Activated naive CD4-positive, alpha-beta T cell treated with anti-CD3 and anti-CD28 coated beads for 36 hours (primary cell): ENCODE results near the gene BTN1A1. TPM values are rescaled to one million over a fixed set of nuclear protein-coding genes. Genes with fewer than 3 reads are reported as not detected.

Experiments used
- CTCF ChIA-PET: fragments of 350-600 bp; sonication (Branson Sonifier 250); formaldehyde crosslinking; loops from one replicate; lab custom pipeline; 2021; ENCODE audit warnings: antibody characterized with exemption; lab: Charles Lee
- DNase-seq: peaks from one replicate; pipeline ENCODE4 v3.0.0-alpha.2; 2020
- H3K27ac Mint-ChIP-seq: one replicate; pipeline ENCODE4 v1.8.0; 2021; ENCODE audit warnings: mild to moderate bottlenecking, mixed read lengths
- H3K27me3 Mint-ChIP-seq: one replicate; pipeline ENCODE4 v1.8.0; 2021; ENCODE audit warnings: low read depth, mixed read lengths
- H3K36me3 Mint-ChIP-seq: one replicate; pipeline ENCODE4 v1.8.0; 2021; ENCODE audit warnings: low read depth, mixed read lengths
- H3K4me1 Mint-ChIP-seq: one replicate; pipeline ENCODE4 v1.8.0; 2021; ENCODE audit warnings: low read depth, mixed read lengths
- H3K4me3 Mint-ChIP-seq: one replicate; pipeline ENCODE4 v1.8.0; 2021; ENCODE audit warnings: mild to moderate bottlenecking, moderate library complexity, mixed read lengths
- H3K9me3 Mint-ChIP-seq: one replicate; pipeline ENCODE4 v1.8.0; 2021; ENCODE audit warnings: mixed read lengths
- intact Hi-C: fragments of 100-400 bp; cut with micrococcal nuclease; formaldehyde crosslinking; loops from one replicate; pipeline ENCODE4 v1.15.1; 2023
- total RNA-seq, 2 experiments: library from RNA; stranded (reverse); gene quantifications; one replicate each; pipeline ENCODE4 v1.2.3, GENCODE V29; 2021

The BTN1A1 gene
- total RNA-seq, 2 experiments from 2014 or later: 0.07 to 0.10 TPM

DNA sequence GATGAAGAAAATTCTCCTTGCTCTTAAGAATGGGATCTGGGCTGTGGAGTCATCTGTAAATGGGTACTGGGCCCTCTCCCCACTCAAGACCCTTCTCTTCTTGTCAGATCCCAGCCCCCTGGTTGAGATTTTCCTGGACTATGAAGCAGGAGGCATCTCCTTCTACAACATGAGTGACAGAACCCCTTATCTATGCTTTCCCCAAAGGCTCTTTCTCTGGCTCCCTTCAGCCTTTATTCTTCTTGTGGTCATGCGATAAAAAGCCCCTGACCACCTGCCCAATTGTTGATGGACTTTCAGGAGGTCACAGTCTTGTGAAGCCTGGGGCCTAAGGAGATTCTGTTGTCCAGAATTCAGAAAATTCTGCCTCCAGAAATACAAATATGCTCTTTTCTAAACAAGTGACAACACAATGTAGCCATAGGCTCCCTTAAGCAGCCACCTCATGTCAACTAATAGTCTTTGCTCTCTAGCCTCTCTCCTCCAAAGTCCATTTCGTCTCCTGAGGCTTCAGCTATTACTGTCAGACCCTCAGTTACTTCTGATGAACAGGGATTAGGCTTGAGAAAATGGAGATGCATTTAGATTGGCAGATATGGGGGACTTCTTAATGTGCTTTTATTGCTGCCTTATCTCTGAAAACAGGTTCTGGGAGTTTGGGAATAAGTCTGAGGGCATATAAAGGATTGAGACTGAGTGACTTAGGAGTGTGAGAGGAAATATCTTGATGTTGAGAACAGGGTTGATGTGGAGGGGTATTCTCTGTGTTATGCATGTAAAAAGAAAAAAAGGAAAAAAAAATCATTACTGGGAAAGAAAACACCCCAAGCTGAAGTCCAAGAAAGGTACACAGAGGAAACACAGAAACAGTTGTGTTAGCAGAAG, 21.8 kb upstream of the BTN1A1 start:
- H3K4me3 Mint-ChIP-seq: no peak overlapping the region
- intact Hi-C loops: loop anchor here (10.0 kb wide), 1 partner anchor 304 kb away; no protein-coding TSS in a partner anchor
- H3K27ac Mint-ChIP-seq: no peak overlapping the region
- H3K4me1 Mint-ChIP-seq: peaks cover 30% of the 10 kb centered on the region
- DNase-seq: no peak
- H3K27me3 Mint-ChIP-seq: no peaks in the 10 kb centered on the region
- CTCF ChIA-PET: no interaction called here
- H3K36me3 Mint-ChIP-seq: peaks cover 14% of the 10 kb centered on the region
- no peaks in the 10 kb centered on the region for H3K9me3 Mint-ChIP-seq

DNA sequence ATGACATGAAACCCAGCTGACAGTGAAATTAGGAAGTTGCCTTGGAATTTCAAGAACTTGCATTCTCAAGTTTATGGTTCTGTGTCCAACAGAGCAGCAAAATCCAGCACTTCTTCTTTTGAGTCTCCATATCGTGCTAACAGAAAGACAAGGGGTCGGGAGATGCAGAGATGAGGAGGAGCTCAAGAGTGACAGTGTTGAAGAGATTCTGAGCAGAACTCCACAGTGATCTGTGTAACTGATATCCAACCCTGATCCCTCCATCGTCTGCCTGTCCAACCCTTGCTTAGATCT, 21.2 kb upstream of the BTN1A1 start:
- Mint-ChIP-seq H3K4me1 (peaks cover 27% of the 10 kb centered on the region), H3K4me3 (no peak overlapping the region), H3K27me3 (no peaks in the 10 kb centered on the region), H3K9me3 (no peaks in the 10 kb centered on the region), H3K27ac (no peak overlapping the region), H3K36me3 (peaks cover 11% of the 10 kb centered on the region)
- no peak for DNase-seq
- CTCF ChIA-PET: no interaction called here
- intact Hi-C loops: loop anchor here (10.0 kb wide), 1 partner anchor 304 kb away; no protein-coding TSS in a partner anchor

GRCh38 chr6:26482338-26482737, 17.8 kb upstream of the BTN1A1 start:
- DNase-seq: no peak
- Mint-ChIP-seq H3K27me3 (no peaks in the 10 kb centered on the region), H3K4me1 (peaks cover 4% of the 10 kb centered on the region), H3K27ac (no peak overlapping the region), H3K36me3 (no peaks in the 10 kb centered on the region), H3K4me3 (no peak overlapping the region), H3K9me3 (peaks cover 3% of the 10 kb centered on the region)
- CTCF ChIA-PET: no interaction called here
- intact Hi-C loops: no loop called here

DNA sequence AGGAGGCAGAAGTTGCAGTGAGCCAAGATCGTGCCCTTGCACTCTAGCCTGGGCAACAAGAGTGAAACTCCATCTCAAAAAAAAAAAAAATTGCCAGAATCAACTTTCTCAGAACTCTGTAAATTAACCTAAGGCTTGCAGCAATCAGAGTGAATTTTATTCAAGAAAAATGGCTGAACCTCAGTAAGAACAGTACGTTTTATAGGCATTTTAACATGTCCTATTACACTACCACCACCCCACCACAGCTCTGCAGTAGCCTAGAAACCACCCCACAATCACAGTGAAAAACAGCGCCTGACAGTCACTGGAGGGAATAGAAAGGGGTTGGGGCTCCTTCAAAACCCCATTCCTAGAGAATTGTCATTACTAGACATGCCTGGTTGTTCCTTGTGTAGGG, 16.4 kb upstream of the BTN1A1 start:
- no peaks in the 10 kb centered on the region for H3K4me1 Mint-ChIP-seq
- no peak overlapping the region for H3K27ac Mint-ChIP-seq
- no peak for DNase-seq
- H3K27me3 Mint-ChIP-seq: no peaks in the 10 kb centered on the region
- intact Hi-C loops: no loop called here
- peaks cover 12% of the 10 kb centered on the region for H3K9me3 Mint-ChIP-seq
- CTCF ChIA-PET: no interaction called here
- H3K4me3 Mint-ChIP-seq: no peak overlapping the region
- H3K36me3 Mint-ChIP-seq: peaks cover 5% of the 10 kb centered on the region

- CTCF ChIA-PET: no interaction called here
- intact Hi-C loops: no loop called here
Measured at GRCh38 chr6:26484161-26484560, 15.9 kb upstream of the BTN1A1 start.

DNA sequence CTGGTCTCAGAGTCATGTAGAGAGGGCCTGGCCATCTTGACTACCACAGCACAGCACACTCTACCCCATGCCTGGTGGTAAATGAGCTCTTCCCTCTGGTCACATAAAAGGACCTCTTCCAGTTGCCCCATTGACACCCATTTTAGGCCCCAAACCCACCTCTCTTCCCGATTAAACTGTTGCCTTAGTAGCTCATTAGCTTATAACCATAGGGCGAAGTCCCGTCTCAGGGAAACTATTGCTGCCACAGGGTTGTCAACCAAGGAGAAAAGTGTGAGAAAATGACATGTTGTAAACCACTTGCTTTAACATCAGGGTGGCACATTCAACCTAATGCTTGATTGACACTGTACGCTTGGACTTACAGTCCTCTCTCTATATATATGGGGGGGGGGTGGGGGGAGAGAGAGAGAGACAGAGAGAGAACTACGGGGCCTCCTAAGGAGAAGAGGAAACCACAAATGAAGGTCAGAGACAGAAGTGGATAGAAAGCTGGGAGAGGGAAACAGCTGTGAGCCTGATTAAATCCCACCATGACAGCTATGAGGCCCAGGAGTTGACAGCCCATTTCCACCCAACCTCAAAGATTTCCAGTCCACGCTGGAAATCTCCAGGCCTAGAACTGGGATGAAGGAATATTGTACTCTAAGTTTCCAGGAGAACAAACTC, 14.9 kb upstream of the BTN1A1 start:
- H3K4me1 Mint-ChIP-seq: no peaks in the 10 kb centered on the region
- no peak overlapping the region for H3K4me3 Mint-ChIP-seq
- peaks cover 5% of the 10 kb centered on the region for H3K36me3 Mint-ChIP-seq
- CTCF ChIA-PET: interaction anchor here (1.0 kb wide), 1 partner anchor 9 kb away, joined by 3 read pairs; no protein-coding TSS in a partner anchor
- intact Hi-C loops: no loop called here
- H3K27ac Mint-ChIP-seq: no peak overlapping the region
- no peaks in the 10 kb centered on the region for H3K27me3 Mint-ChIP-seq
- no peak for DNase-seq
- peaks cover 12% of the 10 kb centered on the region for H3K9me3 Mint-ChIP-seq

More at GRCh38 chr6:26484161-26484560, 15.9 kb upstream of the BTN1A1 start:
- H3K36me3 Mint-ChIP-seq: peaks cover 5% of the 10 kb centered on the region
- H3K9me3 Mint-ChIP-seq: peaks cover 12% of the 10 kb centered on the region
- DNase-seq: no peak
- H3K4me3 Mint-ChIP-seq: no peak overlapping the region
- H3K27me3 Mint-ChIP-seq: no peaks in the 10 kb centered on the region
- H3K27ac Mint-ChIP-seq: no peak overlapping the region
- no peaks in the 10 kb centered on the region for H3K4me1 Mint-ChIP-seq

DNA sequence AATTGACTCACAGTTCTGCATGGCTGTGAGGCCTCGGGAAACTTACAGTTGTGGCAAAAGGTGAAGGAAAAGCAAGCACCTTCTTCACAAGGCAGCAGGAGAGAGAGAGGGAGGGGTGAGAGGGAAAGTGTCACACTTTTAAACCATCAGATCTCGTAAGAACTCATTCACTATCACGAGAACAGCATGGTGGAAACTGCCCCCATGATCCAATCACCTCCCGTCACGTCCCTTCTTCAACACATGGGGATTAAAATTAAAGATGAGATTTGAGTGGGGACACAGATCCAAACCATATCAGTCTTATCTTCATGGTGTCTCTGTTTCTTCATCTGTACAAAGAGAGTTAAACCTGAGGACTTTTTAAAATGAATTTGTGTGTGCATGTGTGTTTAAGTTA, 13.7 kb upstream of the BTN1A1 start:
- Mint-ChIP-seq H3K9me3 (peaks cover 12% of the 10 kb centered on the region), H3K27me3 (no peaks in the 10 kb centered on the region), H3K4me3 (no peak overlapping the region), H3K36me3 (peaks cover 5% of the 10 kb centered on the region), H3K4me1 (no peaks in the 10 kb centered on the region), H3K27ac (no peak overlapping the region)
- no peak for DNase-seq
- intact Hi-C loops: no loop called here
- CTCF ChIA-PET: interaction anchor here (0.7 kb wide), 1 partner anchor 18 kb away, joined by 3 read pairs; no protein-coding TSS in a partner anchor

- H3K27ac Mint-ChIP-seq: no peak overlapping the region
- CTCF ChIA-PET: interaction anchor here (1.1 kb wide), 1 partner anchor 10 kb away, joined by 3 read pairs; no protein-coding TSS in a partner anchor
- no peaks in the 10 kb centered on the region for H3K27me3 Mint-ChIP-seq
- no peak overlapping the region for H3K4me3 Mint-ChIP-seq
- no peak for DNase-seq
- H3K36me3 Mint-ChIP-seq: peaks cover 5% of the 10 kb centered on the region
- intact Hi-C loops: no loop called here
- H3K4me1 Mint-ChIP-seq: no peaks in the 10 kb centered on the region
- H3K9me3 Mint-ChIP-seq: peaks cover 12% of the 10 kb centered on the region
Measured at GRCh38 chr6:26487466-26487865, 12.6 kb upstream of the BTN1A1 start.

DNA sequence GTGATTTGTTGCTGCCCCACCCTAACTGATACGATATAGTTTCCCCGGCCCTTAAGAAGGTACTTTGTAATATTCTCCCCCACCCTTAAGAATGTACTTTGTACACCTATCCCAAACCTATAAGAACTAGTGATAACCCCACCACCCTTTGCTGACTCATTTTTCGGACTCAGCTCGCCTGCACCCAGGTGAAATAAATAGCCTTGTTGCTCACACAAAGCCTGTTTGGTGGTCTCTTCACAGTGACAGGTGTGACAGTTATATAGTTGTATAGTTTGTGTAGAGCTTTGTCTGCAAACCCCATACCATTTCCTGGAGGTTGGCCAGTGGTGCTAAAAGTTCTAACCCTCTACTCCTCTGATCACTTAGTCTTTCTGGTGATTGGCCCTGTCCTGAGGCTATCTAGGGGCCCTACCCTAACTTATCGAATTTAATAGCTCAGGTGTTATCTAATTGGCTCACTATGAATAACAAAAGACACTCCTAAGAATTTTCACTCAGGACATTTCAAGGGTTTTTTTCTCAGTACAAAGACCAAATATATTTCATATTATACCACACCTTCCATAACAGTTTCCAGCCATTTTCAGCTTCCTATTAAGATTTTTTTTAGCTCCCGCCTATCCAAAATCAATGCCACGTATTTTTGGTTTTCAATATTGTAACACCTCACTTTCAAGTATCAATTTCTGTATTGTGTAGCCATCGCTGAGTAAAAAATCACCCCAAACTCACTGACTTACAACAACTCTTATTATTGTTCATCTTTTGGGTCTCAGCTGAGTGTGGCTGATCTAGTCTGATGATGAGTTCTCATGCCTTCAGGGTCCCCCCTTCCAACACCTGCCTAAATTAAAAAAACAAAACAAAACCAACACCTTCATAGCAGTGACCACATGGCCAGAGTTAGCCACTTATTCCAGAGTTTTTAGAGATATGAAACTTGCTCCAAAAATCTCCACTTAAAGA, 9.8 kb upstream of the BTN1A1 start:
- Mint-ChIP-seq H3K9me3 (peaks cover 12% of the 10 kb centered on the region), H3K36me3 (peaks cover 5% of the 10 kb centered on the region), H3K4me3 (no peak overlapping the region), H3K4me1 (peaks cover 3% of the 10 kb centered on the region), H3K27ac (no peak overlapping the region), H3K27me3 (no peaks in the 10 kb centered on the region)
- CTCF ChIA-PET: interaction anchor here (0.6 to 1.7 kb wide), 3 partner anchors 11 to 149 kb away, joined by 4 to 6 read pairs (median 4); no protein-coding TSS in a partner anchor
- DNase-seq: no peak
- intact Hi-C loops: no loop called here

DNA sequence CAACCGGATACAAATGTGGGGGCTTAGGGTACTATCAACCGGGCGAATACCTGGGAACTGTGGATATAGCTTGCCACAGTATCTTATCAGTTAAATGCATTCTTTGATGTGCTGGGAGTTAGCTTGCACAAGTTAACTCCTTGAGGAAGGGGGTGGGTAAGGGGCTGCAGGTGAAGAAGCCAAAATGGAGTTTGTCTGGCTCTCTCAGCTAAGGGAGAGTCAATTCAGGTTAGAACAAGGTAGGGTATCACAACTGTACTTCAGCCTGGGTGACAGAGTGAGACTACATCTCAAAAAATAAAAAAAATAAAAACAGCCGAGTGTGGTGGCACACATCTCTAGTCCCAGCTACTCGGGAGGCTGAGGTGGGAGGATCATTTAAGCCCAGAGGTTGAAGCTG, 8.5 kb upstream of the BTN1A1 start:
- intact Hi-C loops: no loop called here
- peaks cover 12% of the 10 kb centered on the region for H3K9me3 Mint-ChIP-seq
- H3K4me3 Mint-ChIP-seq: no peak overlapping the region
- H3K4me1 Mint-ChIP-seq: peaks cover 3% of the 10 kb centered on the region
- peaks cover 5% of the 10 kb centered on the region for H3K36me3 Mint-ChIP-seq
- H3K27me3 Mint-ChIP-seq: no peaks in the 10 kb centered on the region
- H3K27ac Mint-ChIP-seq: no peak overlapping the region
- CTCF ChIA-PET: interaction anchor here (1.4 kb wide), 1 partner anchor 10 kb away, joined by 5 read pairs; no protein-coding TSS in a partner anchor
- DNase-seq: no peak

GRCh38 chr6:26493258-26493657, 6.8 kb upstream of the BTN1A1 start:
- H3K9me3 Mint-ChIP-seq: no peaks in the 10 kb centered on the region
- DNase-seq: no peak
- no peak overlapping the region for H3K27ac Mint-ChIP-seq
- peaks cover 3% of the 10 kb centered on the region for H3K4me1 Mint-ChIP-seq
- intact Hi-C loops: loop anchor here (1.0 kb wide), 1 partner anchor 151 kb away; no protein-coding TSS in a partner anchor
- no peaks in the 10 kb centered on the region for H3K27me3 Mint-ChIP-seq
- CTCF ChIA-PET: no interaction called here
- no peak overlapping the region for H3K4me3 Mint-ChIP-seq
- no peaks in the 10 kb centered on the region for H3K36me3 Mint-ChIP-seq

GRCh38 chr6:26494117-26494516, 6.0 kb upstream of the BTN1A1 start:
- no peak overlapping the region for H3K4me3 Mint-ChIP-seq
- no peak for DNase-seq
- intact Hi-C loops: no loop called here
- peaks cover 3% of the 10 kb centered on the region for H3K4me1 Mint-ChIP-seq
- no peaks in the 10 kb centered on the region for H3K9me3 Mint-ChIP-seq
- CTCF ChIA-PET: interaction anchor here (0.8 to 1.3 kb wide), 2 partner anchors 9 to 73 kb away, joined by 3 to 4 read pairs; no protein-coding TSS in a partner anchor
- H3K27ac Mint-ChIP-seq: no peak overlapping the region
- no peaks in the 10 kb centered on the region for H3K27me3 Mint-ChIP-seq
- H3K36me3 Mint-ChIP-seq: no peaks in the 10 kb centered on the region
